GM06990 (cell line): ENCODE data around the gene MKRN2.

Experiments used
- DNase-seq: peaks from one replicate; pipeline ENCODE4 v3.0.0-alpha.2; 2011; ENCODE audit not compliant: insufficient read length; ENCODE audit errors: extremely low read depth
- H3K27me3 ChIP-seq: replicated peaks from 2 replicates; pipeline ENCODE4 v1.6.0; 2011; ENCODE audit warnings: low read length; ENCODE audit not compliant: control insufficient read depth, insufficient read depth
- H3K36me3 ChIP-seq: 2 replicates; pipeline ENCODE4 v1.5.1; 2011; ENCODE audit warnings: low read length; ENCODE audit not compliant: control insufficient read depth, insufficient read depth
- H3K4me3 ChIP-seq: replicated peaks from 2 replicates; pipeline ENCODE4 v1.5.1; 2011; ENCODE audit warnings: low read depth, mild to moderate bottlenecking, control low read depth, low read length
- CTCF ChIP-seq: IDR thresholded peaks from 2 replicates; pipeline ENCODE4 v1.5.1; 2011; ENCODE audit warnings: low read length, control low read depth, mild to moderate bottlenecking, inconsistent platforms; ENCODE audit not compliant: insufficient read depth, poor library complexity, severe bottlenecking

Gene MKRN2

GRCh38 chr3:12588039-12589009 is 31.4 kb downstream of the MKRN2 start:
- peaks cover 42% of the 10 kb centered on the region for H3K36me3 ChIP-seq
- no peak for TF ChIP-seq CTCF
- no peaks in the 10 kb centered on the region for H3K27me3 ChIP-seq
- no peak for DNase-seq
- no peak overlapping the region for H3K4me3 ChIP-seq

- H3K36me3 ChIP-seq, result peaks cover 28% of the 10 kb centered on the region
- no peak for DNase-seq
- H3K27me3 ChIP-seq, result no peaks in the 10 kb centered on the region
- H3K4me3 ChIP-seq, result no peak overlapping the region
- no peak for TF ChIP-seq CTCF
Observed at GRCh38 chr3:12590096-12590495, 33.2 kb downstream of the MKRN2 start.

GRCh38 chr3:12591456-12591855 is 34.6 kb downstream of the MKRN2 start:
- DNase-seq, result no peak
- Histone ChIP-seq H3K27me3 (no peaks in the 10 kb centered on the region), H3K36me3 (peaks cover 32% of the 10 kb centered on the region)

GRCh38 chr3:12591997-12592715 is 35.3 kb downstream of the MKRN2 start:
- TF ChIP-seq CTCF, result no peak
- DNase-seq, result no peak
- Histone ChIP-seq H3K36me3 (peaks cover 31% of the 10 kb centered on the region), H3K4me3 (no peak overlapping the region), H3K27me3 (no peaks in the 10 kb centered on the region)

More at GRCh38 chr3:12591456-12591855, 34.6 kb downstream of the MKRN2 start:
- H3K4me3 ChIP-seq, result no peak overlapping the region
- no peak for TF ChIP-seq CTCF

- peaks cover 27% of the 10 kb centered on the region for H3K36me3 ChIP-seq
- no peak overlapping the region for H3K4me3 ChIP-seq
- DNase-seq, result no peak
- H3K27me3 ChIP-seq, result no peaks in the 10 kb centered on the region
- TF ChIP-seq CTCF, result no peak
Observed at GRCh38 chr3:12593473-12593872, 36.6 kb downstream of the MKRN2 start.
